H1 (cell line): ENCODE results near the gene CASQ1. TPM values are rescaled to one million over a fixed set of nuclear protein-coding genes. Genes with fewer than 3 reads are reported as not detected.

Source experiments
- CTCF ChIA-PET: fragments of 300-600 bp; sonication (Branson Sonifier 250); formaldehyde crosslinking; loops from one replicate; lab custom pipeline; 2021; ENCODE audit not compliant: partially characterized antibody; lab: Charles Lee
- POLR2A ChIA-PET: fragments of 300-600 bp; sonication (Branson Sonifier 250); formaldehyde crosslinking; loops from one replicate; lab custom pipeline; 2021; ENCODE audit warnings: inconsistent platforms; ENCODE audit not compliant: partially characterized antibody; lab: Charles Lee
- DNase-seq, 2 experiments: peaks; one replicate each; pipeline versions ENCODE4 v3.0.0 to v3.0.0-alpha.2; 2010 to 2022; ENCODE audit warnings: low spot score in 2 of 2, low read depth in 1 of 2, mixed read lengths in 1 of 2
- FAIRE-seq: peaks from 2 replicates; lab custom pipeline; 2011; peaks lifted over from hg19 to GRCh38; lab: Jason Lieb, UNC
- H2AFZ ChIP-seq: 2 replicates; pipeline ENCODE4 v1.8.1; 2012; ENCODE audit warnings: low read length, inconsistent platforms
- H2AK5ac ChIP-seq: 2 replicates; pipeline ENCODE4 v1.6.1; 2013; ENCODE audit warnings: low read depth, low read length
- H2BK120ac ChIP-seq: replicated peaks from 2 replicates; pipeline ENCODE3; 2013; ENCODE audit warnings: low read depth, low read length, inconsistent platforms
- H2BK12ac ChIP-seq: 2 replicates; pipeline ENCODE4 v1.6.1; 2013; ENCODE audit warnings: low read depth, low read length
- H2BK15ac ChIP-seq: 2 replicates; pipeline ENCODE4 v1.6.1; 2013; ENCODE audit warnings: low read length
- H2BK20ac ChIP-seq: 2 replicates; pipeline ENCODE4 v1.6.1; 2013; ENCODE audit warnings: low read length
- H2BK5ac ChIP-seq: 2 replicates; pipeline ENCODE4 v1.6.1; 2013; ENCODE audit warnings: low read depth, low read length
- H3K14ac ChIP-seq: 2 replicates; pipeline ENCODE4 v1.6.1; 2013; ENCODE audit warnings: inconsistent platforms; ENCODE audit not compliant: insufficient read length
- H3K18ac ChIP-seq: 2 replicates; pipeline ENCODE4 v1.6.1; 2013; ENCODE audit warnings: low read length; ENCODE audit errors: extremely low read depth
- H3K23ac ChIP-seq: 2 replicates; pipeline ENCODE4 v1.6.1; 2013; ENCODE audit warnings: inconsistent platforms; ENCODE audit not compliant: insufficient read length
- H3K23me2 ChIP-seq: 2 replicates; pipeline ENCODE4 v1.6.1; 2013; ENCODE audit warnings: low read depth, low read length
- H3K27ac ChIP-seq: 2 replicates; pipeline ENCODE4 v1.6.1; 2011; ENCODE audit warnings: low read depth, low read length, inconsistent platforms
- H3K27me3 ChIP-seq, 4 experiments: replicated peaks in 1 of 4; 1 replicate in 1 of 4; 2 replicates in 3 of 4; pipeline versions ENCODE4 v1.6.1 to v1.8.1; 2011 to 2013; ENCODE audit warnings: low read length in 3 of 4, mild to moderate bottlenecking in 3 of 4, inconsistent platforms in 2 of 4, mixed read lengths in 2 of 4, moderate library complexity in 1 of 4; ENCODE audit not compliant: control insufficient read depth in 3 of 4, insufficient read depth in 3 of 4; ENCODE audit errors: extremely low read depth in 1 of 4
- H3K36me3 ChIP-seq, 4 experiments: 2 replicates each; pipeline versions ENCODE4 v1.6.1 to v1.8.1; 2011 to 2013; ENCODE audit warnings: mild to moderate bottlenecking in 4 of 4, low read length in 3 of 4, moderate library complexity in 2 of 4, control low read depth in 1 of 4, inconsistent platforms in 1 of 4; ENCODE audit not compliant: insufficient read depth in 4 of 4, control insufficient read depth in 2 of 4
- H3K4ac ChIP-seq: replicated peaks from 2 replicates; pipeline ENCODE3; 2013; ENCODE audit warnings: low read length, low read depth, mixed read lengths, inconsistent platforms; ENCODE audit not compliant: insufficient read length
- H3K4me1 ChIP-seq, 4 experiments: replicated peaks in 1 of 4; 1 replicate in 1 of 4; 2 replicates in 3 of 4; pipeline versions ENCODE4 v1.6.1 to v1.8.1; 2011 to 2013; ENCODE audit warnings: low read length in 3 of 4, inconsistent platforms in 2 of 4, mixed read lengths in 1 of 4; ENCODE audit not compliant: insufficient read depth in 4 of 4, control insufficient read depth in 3 of 4
- H3K4me2 ChIP-seq, 2 experiments: 2 replicates each; pipeline versions ENCODE4 v1.6.1 to v1.8.1; 2011 to 2013; ENCODE audit warnings: low read depth in 2 of 2, low read length in 2 of 2, control low read depth in 1 of 2, inconsistent platforms in 1 of 2, mild to moderate bottlenecking in 1 of 2; ENCODE audit not compliant: insufficient read depth in 1 of 2
- H3K4me3 ChIP-seq, 4 experiments: fragments of 200-600, 300-600 bp in 1 of 4; sonication (generic), shearing (Covaris generic), sonication (Bioruptor Twin) in 1 of 4; 2 replicates each; pipeline versions ENCODE4 v1.5.1 to v1.8.1; 2011 to 2016; ENCODE audit warnings: low read length in 4 of 4, low read depth in 3 of 4, control low read depth in 2 of 4, inconsistent platforms in 2 of 4, mild to moderate bottlenecking in 2 of 4, mixed read lengths in 1 of 4, moderate library complexity in 1 of 4; ENCODE audit not compliant: insufficient read depth in 2 of 4; ENCODE audit errors: extremely low read depth in 1 of 4
- H3K56ac ChIP-seq: replicated peaks from 2 replicates; pipeline ENCODE3; 2013; ENCODE audit warnings: low read depth, mild to moderate bottlenecking, mixed read lengths, low read length, inconsistent platforms; ENCODE audit not compliant: insufficient read length
- H3K79me1 ChIP-seq: 2 replicates; pipeline ENCODE4 v1.6.1; 2013; ENCODE audit warnings: low read depth, low read length, control low read depth
- H3K79me2 ChIP-seq, 2 experiments: 2 replicates each; pipeline versions ENCODE4 v1.6.1 to v1.8.1; 2012 to 2013; ENCODE audit warnings: low read length in 2 of 2, mild to moderate bottlenecking in 2 of 2, inconsistent platforms in 1 of 2; ENCODE audit not compliant: insufficient read depth in 2 of 2, control insufficient read depth in 1 of 2
- H3K9ac ChIP-seq, 4 experiments: replicated peaks in 1 of 4; 1 replicate in 1 of 4; 2 replicates in 3 of 4; pipeline versions ENCODE4 v1.6.1 to v1.8.1; 2011 to 2013; ENCODE audit warnings: low read depth in 3 of 4, low read length in 3 of 4, control low read depth in 2 of 4, mild to moderate bottlenecking in 2 of 4, moderate library complexity in 2 of 4, inconsistent platforms in 1 of 4; ENCODE audit errors: extremely low read depth in 1 of 4
- H3K9me3 ChIP-seq, 2 experiments: 2 replicates each; pipeline versions ENCODE4 v1.6.1 to v1.8.1; 2012 to 2013; ENCODE audit warnings: mild to moderate bottlenecking in 2 of 2, moderate library complexity in 2 of 2, control low read depth in 1 of 2, inconsistent platforms in 1 of 2, low read depth in 1 of 2, low read length in 1 of 2, mixed read lengths in 1 of 2; ENCODE audit not compliant: insufficient read depth in 2 of 2
- H4K20me1 ChIP-seq, 2 experiments: replicated peaks in 1 of 2; 2 replicates each; pipeline versions ENCODE3 to v1.8.1; 2011 to 2013; ENCODE audit warnings: inconsistent platforms in 2 of 2, low read length in 2 of 2, mild to moderate bottlenecking in 1 of 2; ENCODE audit not compliant: insufficient read depth in 2 of 2, control insufficient read depth in 1 of 2
- H4K5ac ChIP-seq: 2 replicates; pipeline ENCODE4 v1.6.1; 2013; ENCODE audit warnings: low read length, low read depth, mixed read lengths, inconsistent platforms; ENCODE audit not compliant: insufficient read length
- H4K8ac ChIP-seq: 2 replicates; pipeline ENCODE4 v1.8.0; 2013; ENCODE audit warnings: mild to moderate bottlenecking, moderate library complexity, low read length, inconsistent platforms; ENCODE audit not compliant: insufficient read depth; ENCODE audit errors: extremely low read depth
- H4K91ac ChIP-seq: replicated peaks from 2 replicates; pipeline ENCODE3; 2013; ENCODE audit warnings: low read length, mixed read lengths, inconsistent platforms; ENCODE audit not compliant: insufficient read length
- ASH2L ChIP-seq: fragments of 200-600, 300-600 bp; sonication (generic); IDR thresholded peaks from one replicate; pipeline ENCODE4 v1.7.1; 2017; ENCODE audit warnings: low read length
- ATF3 ChIP-seq: IDR thresholded peaks from 2 replicates; pipeline ENCODE4 v1.6.1; 2011; ENCODE audit warnings: low read depth, mild to moderate bottlenecking, low read length; ENCODE audit not compliant: insufficient read depth
- BACH1 ChIP-seq: IDR thresholded peaks from 2 replicates; pipeline ENCODE4 v1.6.1; 2012; ENCODE audit warnings: low read length, improper control_type of control experiment
- BCL11A ChIP-seq, 2 experiments: IDR thresholded peaks; one replicate each; pipeline ENCODE4 v1.6.1; 2011; ENCODE audit warnings: low read depth in 2 of 2, low read length in 2 of 2, mild to moderate bottlenecking in 2 of 2
- CBX5 ChIP-seq: fragments of 300-800, 300-1000 bp; sonication (generic); IDR thresholded peaks from 2 replicates; pipeline ENCODE4 v1.7.1; 2016; ENCODE audit warnings: antibody characterized with exemption, low read length, low read depth
- CHD1 ChIP-seq: IDR thresholded peaks from 2 replicates; pipeline ENCODE4 v1.6.1; 2012; ENCODE audit warnings: low read depth, low read length, improper control_type of control experiment
- CHD2 ChIP-seq: IDR thresholded peaks from 2 replicates; pipeline ENCODE4 v1.6.1; 2012; ENCODE audit warnings: low read length, improper control_type of control experiment
- CTBP2 ChIP-seq: IDR thresholded peaks from 2 replicates; pipeline ENCODE4 v1.7.0; 2011; ENCODE audit warnings: borderline replicate concordance, mild to moderate bottlenecking, moderate library complexity, mixed read lengths, low read length; ENCODE audit not compliant: insufficient read depth, insufficient read length
- EGR1 ChIP-seq: IDR thresholded peaks from 2 replicates; pipeline ENCODE4 v1.6.1; 2011; ENCODE audit warnings: low read depth, low read length, borderline replicate concordance
- NRF1 ChIP-seq: IDR thresholded peaks from 2 replicates; pipeline ENCODE4 v1.6.1; 2011; ENCODE audit warnings: mild to moderate bottlenecking, low read depth, low read length, improper control_type of control experiment
- POLR2AphosphoS5 ChIP-seq: IDR thresholded peaks from 2 replicates; pipeline ENCODE4 v1.6.1; 2011; ENCODE audit warnings: low read depth, low read length
- SP2 ChIP-seq: IDR thresholded peaks from 2 replicates; pipeline ENCODE4 v1.6.1; 2012; ENCODE audit warnings: mild to moderate bottlenecking, low read length, inconsistent platforms
- SUZ12 ChIP-seq: fragments of 200-600 bp; sonication (generic); IDR thresholded peaks from 2 replicates; pipeline ENCODE4 v1.6.1; 2012; ENCODE audit warnings: mild to moderate bottlenecking, inconsistent platforms, low read length, moderate library complexity, mixed read lengths
- polyA plus RNA-seq, 7 experiments: library from polyadenylated mRNA; depleted of rRNA in 3 of 7; stranded (reverse) in 5 of 7; unstranded in 2 of 7; fragments of >200 nt in 5 of 7; fragments of 200-250 nt in 2 of 7; gene quantifications; 1 replicate in 5 of 7; 2 replicates in 1 of 7; 4 replicates in 1 of 7; pipeline versions ENCODE4 v1.2.1 to v1.2.3, GENCODE V29; 2011 to 2013; ENCODE audit warnings: missing spikeins in 2 of 7, mixed read lengths in 2 of 7
- total RNA-seq: library from RNA; stranded (reverse); fragmentation: NEBNext Ultra II Directional; extraction: Animal tissue kit (Norgen Biotek cat#: 25700); gene quantifications from 2 replicates; pipeline ENCODE4 v1.2.1, GENCODE V29; 2021

CASQ1 gene
- total and polyA plus RNA-seq, 2 of the 8 experiments (the other 6 are each of a cell fraction or from before 2014, with no cell fraction given) = 0.80 to 1.3 TPM

DNA sequence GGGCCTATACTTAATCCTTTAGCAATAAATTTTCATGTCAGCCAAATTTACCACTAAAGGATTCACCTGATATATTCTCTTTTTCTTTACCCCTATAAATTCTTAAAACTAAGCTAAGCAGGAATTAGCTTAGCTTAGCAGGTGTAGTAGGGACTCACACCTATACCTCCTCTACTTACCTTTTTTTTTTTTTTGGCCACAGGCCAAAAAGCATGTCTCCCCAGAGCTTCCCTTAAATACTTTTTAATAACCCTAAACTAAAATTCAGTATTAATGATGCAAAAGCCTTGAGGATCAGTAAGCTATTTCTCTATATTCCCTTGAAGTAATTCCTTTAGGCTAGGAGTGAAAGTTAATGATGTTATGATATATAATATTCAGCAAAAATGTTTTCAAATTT is 38.1 kb downstream of the CASQ1 start:
- Histone ChIP-seq H3K4me3 (no peak overlapping the region), H3K23ac (no peak overlapping the region), H3K14ac (no peak overlapping the region), H3K79me2 (no peaks in the 10 kb centered on the region), H4K5ac (no peak overlapping the region), H3K4ac (no peak overlapping the region), H2BK12ac (no peak overlapping the region), H2BK20ac (no peak overlapping the region), H4K91ac (no peak overlapping the region), H2BK5ac (no peak overlapping the region), H3K4me1 (no peaks in the 10 kb centered on the region), H2AK5ac (no peak overlapping the region), H4K8ac (no peak overlapping the region), H2BK120ac (no peak overlapping the region), H4K20me1 (peaks cover 0 to 2% of the 10 kb centered on the region in 2 experiments), H3K79me1 (no peaks in the 10 kb centered on the region), H2BK15ac (no peak overlapping the region), H3K18ac (no peak overlapping the region), H3K56ac (no peak overlapping the region), H2AFZ (no peak overlapping the region), H3K27me3 (no peaks in the 10 kb centered on the region), H3K23me2 (no peaks in the 10 kb centered on the region), H3K36me3 (peaks cover 21 to 79% (median 54%) of the 10 kb centered on the region in 4 experiments), H3K27ac (no peak overlapping the region), H3K9ac (no peak overlapping the region), H3K4me2 (no peak overlapping the region), H3K9me3 (no peaks in the 10 kb centered on the region)
- POLR2A ChIA-PET = interaction anchor here (0.9 to 1.1 kb wide), 2 partner anchors 15 to 34 kb away, joined by 3 to 6 read pairs; partner anchors contain the start of gene DCAF8
- CTCF ChIA-PET = interaction anchor here (0.7 to 3.4 kb wide), 15 partner anchors 9 to 150 kb away, joined by 3 to 28 read pairs (median 5); no protein-coding TSS in a partner anchor
- no peak for TF ChIP-seq CHD2
- TF ChIP-seq SUZ12 = no peak
- TF ChIP-seq CTBP2 = no peak
- TF ChIP-seq ASH2L = no peak
- TF ChIP-seq POLR2AphosphoS5 = no peak
- TF ChIP-seq SP2 = no peak
- no peak for TF ChIP-seq NRF1
- TF ChIP-seq ATF3 = no peak
- no peak for TF ChIP-seq BCL11A (IDR thresholded peaks at IDR 0.05; ENCODE audit: low read depth in 2 of 2, low read length in 2 of 2)
- TF ChIP-seq BACH1 = no peak
- TF ChIP-seq EGR1 = no peak
- TF ChIP-seq CBX5 = no peak
- TF ChIP-seq CHD1 = no peak
- FAIRE-seq = no peak
- DNase-seq = no peak
